IPS-18a (cell line): Measurements from ENCODE around the gene LRPPRC.
"Not testable (repeated sequence)": the region's sequence is repeated elsewhere in the genome, so short reads cannot be mapped to it uniquely, and the experiment has no call there.

Experiments
- H3K27ac ChIP-seq: one replicate; pipeline ENCODE4 v1.5.1; 2013; ENCODE audit warnings: low read length
- H3K27me3 ChIP-seq: one replicate; pipeline ENCODE4 v1.6.1; 2013; ENCODE audit warnings: mild to moderate bottlenecking, low read length; ENCODE audit not compliant: control insufficient read depth, insufficient read depth
- H3K36me3 ChIP-seq: one replicate; pipeline ENCODE4 v1.6.1; 2013; ENCODE audit warnings: low read depth, low read length; ENCODE audit not compliant: control insufficient read depth
- H3K4me1 ChIP-seq: one replicate; pipeline ENCODE4 v1.6.1; 2013; ENCODE audit warnings: low read depth, low read length; ENCODE audit not compliant: control insufficient read depth
- H3K4me3 ChIP-seq: one replicate; pipeline ENCODE4 v1.5.1; 2013; ENCODE audit warnings: low read length
- H3K9ac ChIP-seq: one replicate; pipeline ENCODE4 v1.6.1; 2013; ENCODE audit warnings: mild to moderate bottlenecking, low read length, moderate library complexity
- H3K9me3 ChIP-seq: one replicate; pipeline ENCODE4 v1.6.1; 2013; ENCODE audit warnings: low read depth, low read length; ENCODE audit not compliant: control insufficient read depth

Gene LRPPRC

GRCh38 chr2:43995733-43996533 is at the start of gene LRPPRC:
LRPPRC (minus strand) TSS chr2:43995989; CDS start chr2:43995947, 42 bp downstream.
- peak within 1 kb of the TSS; percentile 94 for H3K9ac ChIP-seq
- no peaks in the 10 kb centered on the region for H3K9me3 ChIP-seq
- peak within 1 kb of the TSS; percentile 71 for H3K4me3 ChIP-seq
- peaks cover 27% of the 10 kb centered on the region for H3K36me3 ChIP-seq
- peak within 1 kb of the TSS; percentile 99 for H3K27ac ChIP-seq
- peaks cover 8% of the 10 kb centered on the region for H3K4me1 ChIP-seq
- no peaks in the 10 kb centered on the region for H3K27me3 ChIP-seq

- Histone ChIP-seq H3K36me3 (no peaks in the 10 kb centered on the region), H3K27me3 (no peaks in the 10 kb centered on the region), H3K4me1 (no peaks in the 10 kb centered on the region), H3K9me3 (no peaks in the 10 kb centered on the region), H3K27ac (no peak overlapping the region), H3K9ac (no peak overlapping the region), H3K4me3 (no peak overlapping the region)
Measured at GRCh38 chr2:44045061-44045460, 49.3 kb upstream of the LRPPRC start.

DNA sequence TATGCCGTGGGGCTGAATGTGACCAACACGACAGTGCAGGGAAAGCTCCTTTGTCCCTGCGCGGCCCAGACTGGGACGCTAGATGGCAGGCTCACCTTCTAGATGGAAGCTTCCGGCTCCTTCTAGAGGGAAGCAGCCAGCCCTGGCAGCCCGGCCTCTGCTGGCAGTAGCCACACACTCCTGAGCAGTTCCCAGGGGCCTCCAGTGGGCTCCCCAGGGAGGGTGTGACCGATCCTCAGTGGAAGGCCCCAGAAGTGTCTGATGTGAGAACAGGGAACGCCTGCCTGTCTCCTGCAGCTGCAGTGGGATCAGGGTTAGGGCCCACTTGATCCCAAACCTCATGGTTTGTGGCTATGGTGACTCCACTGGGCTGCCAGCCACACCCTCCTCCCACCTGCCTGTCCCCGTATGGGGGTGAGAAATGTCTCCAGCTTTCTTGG is 48.5 kb upstream of the LRPPRC start:
- no peaks in the 10 kb centered on the region for H3K27me3 ChIP-seq
- no peaks in the 10 kb centered on the region for H3K4me1 ChIP-seq
- no peaks in the 10 kb centered on the region for H3K9me3 ChIP-seq
- H3K4me3 ChIP-seq, result no peak overlapping the region
- no peaks in the 10 kb centered on the region for H3K36me3 ChIP-seq
- H3K27ac ChIP-seq, result no peak overlapping the region
- no peak overlapping the region for H3K9ac ChIP-seq

- no peak overlapping the region for H3K27ac ChIP-seq
- no peaks in the 10 kb centered on the region for H3K9me3 ChIP-seq
- H3K4me3 ChIP-seq, result no peak overlapping the region
- no peaks in the 10 kb centered on the region for H3K27me3 ChIP-seq
- no peaks in the 10 kb centered on the region for H3K36me3 ChIP-seq
- no peak overlapping the region for H3K9ac ChIP-seq
- H3K4me1 ChIP-seq, result peaks cover 12% of the 10 kb centered on the region
Measured at GRCh38 chr2:44040365-44040764, 44.6 kb upstream of the LRPPRC start.

DNA sequence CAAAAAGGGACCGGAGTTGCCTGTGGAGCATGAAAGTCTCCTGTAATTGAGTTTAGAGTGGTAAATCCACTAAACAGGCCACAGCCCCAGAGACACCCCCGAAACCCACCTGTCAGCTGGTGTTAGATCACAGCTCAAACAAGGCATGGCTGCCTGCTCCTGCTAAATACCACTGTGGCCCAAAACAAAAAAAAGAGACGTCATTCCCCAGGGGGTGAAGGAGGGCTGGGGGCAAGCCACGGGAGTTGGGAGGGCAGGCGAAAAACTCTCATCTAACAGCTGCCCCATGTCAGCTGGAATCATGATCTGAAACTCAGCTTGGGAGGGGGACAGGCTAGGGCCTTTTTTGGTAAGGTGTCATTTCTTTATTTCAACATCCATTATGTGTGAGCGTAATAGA is 42.5 kb upstream of the LRPPRC start:
- Histone ChIP-seq H3K36me3 (no peaks in the 10 kb centered on the region), H3K4me3 (no peak overlapping the region), H3K4me1 (peaks cover 12% of the 10 kb centered on the region), H3K9ac (no peak overlapping the region), H3K9me3 (no peaks in the 10 kb centered on the region), H3K27ac (no peak overlapping the region), H3K27me3 (no peaks in the 10 kb centered on the region)

- Histone ChIP-seq H3K27me3 (no peaks in the 10 kb centered on the region), H3K4me1 (peaks cover 12% of the 10 kb centered on the region), H3K36me3 (no peaks in the 10 kb centered on the region), H3K27ac (no peak overlapping the region), H3K9ac (no peak overlapping the region), H3K4me3 (no peak overlapping the region), H3K9me3 (no peaks in the 10 kb centered on the region)
Measured at GRCh38 chr2:44037221-44037620, 41.4 kb upstream of the LRPPRC start.

- H3K27me3 ChIP-seq, result no peaks in the 10 kb centered on the region
- peaks cover 12% of the 10 kb centered on the region for H3K4me1 ChIP-seq
- H3K27ac ChIP-seq, result no peak overlapping the region
- no peaks in the 10 kb centered on the region for H3K36me3 ChIP-seq
- H3K9me3 ChIP-seq, result no peaks in the 10 kb centered on the region
- no peak overlapping the region for H3K4me3 ChIP-seq
- no peak overlapping the region for H3K9ac ChIP-seq
Measured at GRCh38 chr2:44033947-44034346, 38.2 kb upstream of the LRPPRC start.

DNA sequence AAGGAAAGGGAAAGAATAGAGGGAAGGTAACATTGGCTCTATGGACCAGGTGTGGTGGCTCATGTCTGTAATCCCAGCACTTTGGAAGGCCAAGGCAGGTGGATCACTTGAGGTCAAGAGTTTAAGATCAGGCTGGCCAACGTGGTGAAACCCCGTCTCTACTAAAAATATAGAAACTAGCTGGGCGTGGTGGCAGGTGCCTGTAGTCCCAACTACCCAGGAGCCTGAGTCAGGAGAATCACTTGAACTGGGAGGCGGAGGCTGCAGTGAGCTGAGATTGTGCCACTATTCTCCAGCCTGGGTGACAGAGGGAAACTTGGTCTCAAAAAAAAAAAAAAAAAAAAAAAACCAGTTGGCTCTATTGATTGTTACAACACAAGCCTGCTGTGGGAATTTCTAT is 31.3 kb upstream of the LRPPRC start:
- not testable (repeated sequence) for H3K27me3 ChIP-seq, H3K9me3 ChIP-seq, H3K4me3 ChIP-seq, H3K27ac ChIP-seq, H3K36me3 ChIP-seq, H3K4me1 ChIP-seq, H3K9ac ChIP-seq

GRCh38 chr2:44016282-44016681 is 20.5 kb upstream of the LRPPRC start:
- no peaks in the 10 kb centered on the region for H3K36me3 ChIP-seq
- H3K4me3 ChIP-seq, result no peak overlapping the region
- H3K4me1 ChIP-seq, result no peaks in the 10 kb centered on the region
- H3K27ac ChIP-seq, result no peak overlapping the region
- no peaks in the 10 kb centered on the region for H3K27me3 ChIP-seq
- no peaks in the 10 kb centered on the region for H3K9me3 ChIP-seq
- H3K9ac ChIP-seq, result no peak overlapping the region

- H3K4me3 ChIP-seq, result no peak overlapping the region
- no peaks in the 10 kb centered on the region for H3K9me3 ChIP-seq
- H3K27me3 ChIP-seq, result no peaks in the 10 kb centered on the region
- H3K27ac ChIP-seq, result no peak overlapping the region
- H3K4me1 ChIP-seq, result no peaks in the 10 kb centered on the region
- H3K9ac ChIP-seq, result no peak overlapping the region
- H3K36me3 ChIP-seq, result no peaks in the 10 kb centered on the region
Measured at GRCh38 chr2:44015239-44015638, 19.4 kb upstream of the LRPPRC start.

DNA sequence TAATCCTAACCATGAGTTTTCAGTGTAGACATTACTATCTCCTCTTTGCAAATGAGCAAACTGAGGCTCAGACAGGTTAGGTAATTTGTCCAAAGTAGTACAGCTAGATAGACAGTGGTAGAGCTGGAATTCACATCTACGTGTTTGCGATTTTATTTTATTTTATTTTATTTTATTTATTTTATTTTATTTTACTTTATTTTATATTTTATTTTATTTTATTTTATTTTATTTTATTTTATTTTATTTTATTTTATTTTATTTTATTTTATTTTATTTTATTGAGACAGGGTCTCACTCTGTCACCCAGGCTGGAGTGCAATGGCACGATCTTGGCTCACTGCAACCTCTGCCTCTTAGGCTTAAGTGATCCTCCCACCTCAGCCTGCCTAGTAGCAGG is 17.4 kb upstream of the LRPPRC start:
- H3K4me3 ChIP-seq, H3K9me3 ChIP-seq, H3K27ac ChIP-seq, H3K4me1 ChIP-seq, H3K27me3 ChIP-seq, H3K36me3 ChIP-seq, H3K9ac ChIP-seq: not testable (repeated sequence)

- no peak overlapping the region for H3K9ac ChIP-seq
Measured at GRCh38 chr2:44010266-44010665, 14.5 kb upstream of the LRPPRC start.

More at GRCh38 chr2:44010266-44010665, 14.5 kb upstream of the LRPPRC start:
- H3K27me3 ChIP-seq, result no peaks in the 10 kb centered on the region
- H3K9me3 ChIP-seq, result no peaks in the 10 kb centered on the region
- H3K4me1 ChIP-seq, result no peaks in the 10 kb centered on the region
- H3K27ac ChIP-seq, result no peak overlapping the region
- H3K4me3 ChIP-seq, result no peak overlapping the region
- no peaks in the 10 kb centered on the region for H3K36me3 ChIP-seq
